Measurements from ENCODE around the gene CADPS2. TPM values are rescaled to one million over a fixed set of nuclear protein-coding genes. Genes with fewer than 3 reads are reported as not detected.
A peak's percentile ranks its signal among the peaks of the same experiment; 100 is the strongest.

The CADPS2 gene
- total and polyA plus RNA-seq, 2 donors (not counting 3 experiments of a cell fraction or from before 2014, with no cell fraction given) = 9.5 to 22.6 TPM

DNA sequence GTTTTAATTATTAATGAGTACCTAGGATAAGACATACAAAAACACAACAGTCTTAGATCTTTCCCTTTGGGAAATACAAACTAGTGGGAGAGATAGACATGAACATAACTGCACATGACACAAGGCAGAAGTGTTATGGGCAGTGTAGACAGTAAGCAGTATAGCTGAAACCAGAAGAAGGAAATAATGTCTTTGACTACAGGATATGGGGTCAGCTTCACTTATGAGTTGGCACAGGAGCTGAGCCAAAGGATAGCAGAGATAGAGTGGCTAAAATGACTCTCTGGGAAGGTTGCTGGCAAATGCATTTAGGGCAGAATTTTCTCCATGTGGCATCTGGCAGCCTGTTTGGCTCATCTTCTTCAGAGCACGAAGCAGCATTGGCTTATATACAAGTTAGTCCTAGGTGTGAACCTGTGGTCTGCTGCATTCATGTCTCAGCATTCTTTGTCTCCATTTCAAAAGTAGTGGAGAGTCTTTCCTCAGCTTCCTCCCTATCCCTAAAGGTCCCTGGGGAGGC lies 521.4 kb downstream of the CADPS2 start:
- POLR2A ChIA-PET = interaction anchor here (0.5 kb wide), 1 partner anchor 269 kb away, joined by 5 read pairs; no protein-coding TSS in a partner anchor
- dilution Hi-C loops (cut with MboI; ENCODE audit: extremely low pct_ligation_motif_present, low sequenced_read_pairs) = no loop called here
- DNase-seq (ENCODE audit: low read depth, low spot score) = peak; percentile 67

DNA sequence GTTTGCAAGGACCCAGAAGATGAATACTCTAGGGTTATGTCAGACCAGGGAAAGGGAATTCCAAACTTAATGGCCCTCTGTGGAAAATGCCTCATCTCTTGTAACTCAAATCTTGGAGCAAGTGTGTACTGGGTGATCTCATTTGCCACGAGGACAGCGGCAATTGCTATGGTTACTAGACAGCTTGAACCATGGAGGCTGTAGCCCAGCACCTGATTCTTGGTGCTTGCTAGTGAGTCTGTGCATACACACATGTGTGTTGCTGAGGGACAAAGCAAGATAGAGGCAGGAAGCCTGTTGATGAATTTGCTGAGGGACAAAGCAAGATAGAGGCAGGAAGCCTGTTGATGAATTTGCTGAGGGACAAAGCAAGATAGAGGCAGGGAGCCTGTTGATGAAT lies 523.1 kb downstream of the CADPS2 start:
- peaks cover 5% of the 10 kb centered on the region for H3K4me1 ChIP-seq (ENCODE audit: control insufficient read depth, extremely low read depth, insufficient read depth, low read length)
- POLR2A ChIA-PET = no interaction called here
- FAIRE-seq (no peak), DNase-seq (ENCODE audit: low read depth, low spot score) (no peak)
- H3K36me3 ChIP-seq (ENCODE audit: control insufficient read depth in 2 of 2, extremely low read depth in 1 of 2, insufficient read depth in 2 of 2, low read length in 2 of 2) = no peaks in the 10 kb centered on the region
- TF ChIP-seq POLR2AphosphoS5 (IDR thresholded peaks at IDR 0.05; ENCODE audit: insufficient read depth, low read depth, low read length) (no peak), JUN (IDR thresholded peaks at IDR 0.05; ENCODE audit: borderline replicate concordance, insufficient read depth, insufficient read length, low read depth) (no peak), FOS (IDR thresholded peaks at IDR 0.05; ENCODE audit: borderline replicate concordance, insufficient read depth, low read length) (no peak), GATA2 (IDR thresholded peaks at IDR 0.05; ENCODE audit: insufficient read depth, insufficient read length, low read depth, low read length) (no peak)
- no peaks in the 10 kb centered on the region for H3K79me2 ChIP-seq (ENCODE audit: control insufficient read depth, insufficient read depth, low read length)
- CTCF ChIA-PET = no interaction called here
- H3K9ac ChIP-seq (replicated peaks; ENCODE audit: extremely low read depth, insufficient read depth, low read length) = no peak overlapping the region
- no peak overlapping the region for H3K27ac ChIP-seq (ENCODE audit: insufficient read depth, low read depth, low read length)
- BruUV-seq (replicated peaks) = no TSS peak
- no peaks in the 10 kb centered on the region for H4K20me1 ChIP-seq (replicated peaks; ENCODE audit: control insufficient read depth, extremely low read depth, insufficient read depth, low read length)
- H3K9me1 ChIP-seq (replicated peaks; ENCODE audit: control insufficient read depth, extremely low read depth, insufficient read depth, low read length) = no peaks in the 10 kb centered on the region
- no peak overlapping the region for H2AFZ ChIP-seq (ENCODE audit: low read depth, low read length)
- intact Hi-C loops (cut with micrococcal nuclease) = no loop called here
- H3K4me3 ChIP-seq (replicated peaks in 1 of 3; ENCODE audit: insufficient read depth in 1 of 3, low read depth in 1 of 3, low read length in 3 of 3) = no peak overlapping the region
- dilution Hi-C loops (cut with MboI; ENCODE audit: extremely low pct_ligation_motif_present, low sequenced_read_pairs) = no loop called here
- H3K27me3 ChIP-seq (ENCODE audit: control insufficient read depth in 2 of 2, insufficient read depth in 2 of 2, low read length in 2 of 2) = no peaks in the 10 kb centered on the region
- no peaks in the 10 kb centered on the region for H3K9me3 ChIP-seq (replicated peaks; ENCODE audit: control insufficient read depth, insufficient read depth, low read length)
- no peak overlapping the region for H3K4me2 ChIP-seq (ENCODE audit: insufficient read depth, low read length)

More for the DNA sequence above, 521.4 kb downstream of the CADPS2 start:
- H3K4me2 ChIP-seq (ENCODE audit: insufficient read depth, low read length) = no peak overlapping the region
- no peak overlapping the region for H3K4me3 ChIP-seq (replicated peaks in 1 of 3; ENCODE audit: insufficient read depth in 1 of 3, low read depth in 1 of 3, low read length in 3 of 3)
- H3K36me3 ChIP-seq (ENCODE audit: control insufficient read depth in 2 of 2, extremely low read depth in 1 of 2, insufficient read depth in 2 of 2, low read length in 2 of 2) = no peaks in the 10 kb centered on the region
- H3K9me1 ChIP-seq (replicated peaks; ENCODE audit: control insufficient read depth, extremely low read depth, insufficient read depth, low read length) = no peaks in the 10 kb centered on the region
- H4K20me1 ChIP-seq (replicated peaks; ENCODE audit: control insufficient read depth, extremely low read depth, insufficient read depth, low read length) = no peaks in the 10 kb centered on the region
- BruUV-seq (replicated peaks) = no TSS peak
- TF ChIP-seq, protein P1, sequence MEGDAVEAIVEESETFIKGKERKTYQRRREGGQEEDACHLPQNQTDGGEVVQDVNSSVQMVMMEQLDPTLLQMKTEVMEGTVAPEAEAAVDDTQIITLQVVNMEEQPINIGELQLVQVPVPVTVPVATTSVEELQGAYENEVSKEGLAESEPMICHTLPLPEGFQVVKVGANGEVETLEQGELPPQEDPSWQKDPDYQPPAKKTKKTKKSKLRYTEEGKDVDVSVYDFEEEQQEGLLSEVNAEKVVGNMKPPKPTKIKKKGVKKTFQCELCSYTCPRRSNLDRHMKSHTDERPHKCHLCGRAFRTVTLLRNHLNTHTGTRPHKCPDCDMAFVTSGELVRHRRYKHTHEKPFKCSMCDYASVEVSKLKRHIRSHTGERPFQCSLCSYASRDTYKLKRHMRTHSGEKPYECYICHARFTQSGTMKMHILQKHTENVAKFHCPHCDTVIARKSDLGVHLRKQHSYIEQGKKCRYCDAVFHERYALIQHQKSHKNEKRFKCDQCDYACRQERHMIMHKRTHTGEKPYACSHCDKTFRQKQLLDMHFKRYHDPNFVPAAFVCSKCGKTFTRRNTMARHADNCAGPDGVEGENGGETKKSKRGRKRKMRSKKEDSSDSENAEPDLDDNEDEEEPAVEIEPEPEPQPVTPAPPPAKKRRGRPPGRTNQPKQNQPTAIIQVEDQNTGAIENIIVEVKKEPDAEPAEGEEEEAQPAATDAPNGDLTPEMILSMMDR (IDR thresholded peaks at IDR 0.05; ENCODE audit: extremely low read depth in 1 of 2, insufficient read depth in 1 of 2, low read depth in 1 of 2, low read length in 2 of 2) = no peak
- TF ChIP-seq FOS (IDR thresholded peaks at IDR 0.05; ENCODE audit: borderline replicate concordance, insufficient read depth, low read length) (peak; percentile 9), EZH2 (IDR thresholded peaks at IDR 0.05; ENCODE audit: borderline replicate concordance, low read depth, low read length, severe bottlenecking) (no peak)
- peaks cover 5% of the 10 kb centered on the region for H3K4me1 ChIP-seq (ENCODE audit: control insufficient read depth, extremely low read depth, insufficient read depth, low read length)
- H3K27ac ChIP-seq (ENCODE audit: insufficient read depth, low read depth, low read length) = no peak overlapping the region
- no peak overlapping the region for H3K9ac ChIP-seq (replicated peaks; ENCODE audit: extremely low read depth, insufficient read depth, low read length)
- CTCF ChIA-PET = no interaction called here
- no peaks in the 10 kb centered on the region for H3K27me3 ChIP-seq (ENCODE audit: control insufficient read depth in 2 of 2, insufficient read depth in 2 of 2, low read length in 2 of 2)
- H3K9me3 ChIP-seq (replicated peaks; ENCODE audit: control insufficient read depth, insufficient read depth, low read length) = no peaks in the 10 kb centered on the region
- H3K79me2 ChIP-seq (ENCODE audit: control insufficient read depth, insufficient read depth, low read length) = no peaks in the 10 kb centered on the region
- FAIRE-seq = peak; percentile 77
- H2AFZ ChIP-seq (ENCODE audit: low read depth, low read length) = no peak overlapping the region
- intact Hi-C loops (cut with micrococcal nuclease) = no loop called here
